Activated naive CD8-positive, alpha-beta T cell treated with anti-CD3 and anti-CD28 coated beads, Interleukin-2, amount 10 ng/mL, durations not matched to agents 7 days and 5 days (primary cell): ENCODE measurements around the gene LCN15. TPM values are rescaled to one million over a fixed set of nuclear protein-coding genes. Genes with fewer than 3 reads are reported as not detected.
A peak's percentile ranks its signal among the peaks of the same experiment; 100 is the strongest.
"Not testable (repeated sequence)": the region's sequence is repeated elsewhere in the genome, so short reads cannot be mapped to it uniquely, and the experiment has no call there.

Experiments used
- ATAC-seq: fragments of 150-1000 bp; cut with Tn5 transposase; one replicate; pipeline ENCODE4 v1.10.0; 2021; ENCODE audit warnings: low read depth, moderate library complexity
- POLR2A ChIA-PET: fragments of 350-600 bp; sonication (Branson Sonifier 250); formaldehyde crosslinking; loops from one replicate; lab custom pipeline; 2021; ENCODE audit warnings: antibody characterized with exemption; lab: Charles Lee
- DNase-seq: peaks from one replicate; pipeline ENCODE4 v3.0.0; 2021
- H3K27ac Mint-ChIP-seq: one replicate; pipeline ENCODE4 v1.8.0; 2022; ENCODE audit warnings: mild to moderate bottlenecking, mixed read lengths
- H3K27me3 Mint-ChIP-seq: one replicate; pipeline ENCODE4 v1.8.0; 2022; ENCODE audit warnings: mild to moderate bottlenecking, moderate library complexity, mixed read lengths
- H3K36me3 Mint-ChIP-seq: one replicate; pipeline ENCODE4 v1.8.0; 2021; ENCODE audit warnings: mild to moderate bottlenecking, mixed read lengths
- H3K4me1 Mint-ChIP-seq: one replicate; pipeline ENCODE4 v1.8.0; 2021; ENCODE audit warnings: mixed read lengths
- H3K4me3 Mint-ChIP-seq: one replicate; pipeline ENCODE4 v1.8.0; 2022; ENCODE audit warnings: mild to moderate bottlenecking, moderate library complexity, mixed read lengths
- H3K9me3 Mint-ChIP-seq: one replicate; pipeline ENCODE4 v1.8.0; 2021; ENCODE audit warnings: mixed read lengths
- total RNA-seq, 2 experiments: library from RNA; stranded (reverse); gene quantifications; one replicate each; pipeline ENCODE4 v1.2.3, GENCODE V29; 2021

The LCN15 gene
- total RNA-seq, 2 experiments from 2014 or later = not detected

- Mint-ChIP-seq H3K4me3 (peak overlapping the region; percentile 90), H3K4me1 (peaks cover 13% of the 10 kb centered on the region), H3K27me3 (peaks cover 36% of the 10 kb centered on the region), H3K36me3 (no peaks in the 10 kb centered on the region), H3K9me3 (no peaks in the 10 kb centered on the region), H3K27ac (peak overlapping the region; percentile 65)
- POLR2A ChIA-PET = interaction anchor here (3.0 kb wide), 1 partner anchor 8 kb away, joined by 14 read pairs; the partner anchor contains the start of gene RABL6
- peak; percentile 85 for DNase-seq
- peak; percentile 57 for ATAC-seq
These were observed 35.7 kb upstream of the LCN15 start for GRCh38 chr9:136799854-136800657.

GRCh38 chr9:136799079-136799853, 34.9 kb upstream of the LCN15 start:
- DNase-seq = no peak
- Mint-ChIP-seq H3K27ac (no peak overlapping the region), H3K27me3 (peaks cover 36% of the 10 kb centered on the region), H3K9me3 (no peaks in the 10 kb centered on the region), H3K4me1 (peaks cover 13% of the 10 kb centered on the region), H3K36me3 (no peaks in the 10 kb centered on the region), H3K4me3 (peak overlapping the region; percentile 22)
- POLR2A ChIA-PET = interaction anchor here (0.6 to 3.0 kb wide), 2 partner anchors 9 to 320 kb away, joined by 4 to 14 read pairs; partner anchors contain the start of gene RABL6
- no peak for ATAC-seq

- POLR2A ChIA-PET = interaction anchor here (3.0 kb wide), 1 partner anchor 9 kb away, joined by 14 read pairs; the partner anchor contains the start of gene RABL6
- peaks cover 36% of the 10 kb centered on the region for H3K27me3 Mint-ChIP-seq
- peaks cover 13% of the 10 kb centered on the region for H3K4me1 Mint-ChIP-seq
- DNase-seq (no peak), ATAC-seq (no peak)
- H3K4me3 Mint-ChIP-seq = no peak overlapping the region
- H3K9me3 Mint-ChIP-seq = no peaks in the 10 kb centered on the region
- no peak overlapping the region for H3K27ac Mint-ChIP-seq
- H3K36me3 Mint-ChIP-seq = no peaks in the 10 kb centered on the region
These were observed 34.4 kb upstream of the LCN15 start for GRCh38 chr9:136798708-136799078.

DNA sequence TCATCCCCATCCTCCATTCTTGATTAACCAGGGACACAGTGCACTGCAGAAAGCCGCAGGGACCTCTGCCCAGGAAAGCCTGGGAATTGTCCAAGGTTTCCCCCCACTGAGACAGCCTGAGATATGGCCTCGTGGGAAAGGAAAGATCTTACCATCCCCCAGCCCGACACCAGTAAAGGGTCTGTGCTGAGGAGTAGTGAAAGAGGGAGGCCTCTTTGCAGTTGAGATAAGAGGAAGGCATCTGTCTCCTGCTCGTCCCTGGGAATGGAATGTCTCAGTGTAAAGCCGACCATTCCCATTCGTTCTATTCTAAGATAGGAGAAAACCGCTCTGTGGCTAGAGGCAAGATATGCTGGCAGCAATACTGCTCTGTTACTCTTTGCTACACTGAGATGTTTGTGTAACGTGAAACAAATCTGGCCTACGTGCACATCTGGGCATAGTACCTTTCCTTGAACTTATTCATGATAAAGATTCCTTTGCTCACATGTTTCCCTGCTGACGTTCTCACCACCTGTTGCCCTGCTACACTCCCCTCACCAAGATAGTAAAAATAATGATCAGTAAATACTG, 32.5 kb upstream of the LCN15 start:
- peaks cover 19% of the 10 kb centered on the region for H3K4me1 Mint-ChIP-seq
- not testable (repeated sequence) for H3K36me3 Mint-ChIP-seq, DNase-seq, H3K27ac Mint-ChIP-seq, H3K4me3 Mint-ChIP-seq, H3K9me3 Mint-ChIP-seq, ATAC-seq
- H3K27me3 Mint-ChIP-seq = peaks cover 35% of the 10 kb centered on the region
- POLR2A ChIA-PET = interaction anchor here (0.7 to 1.3 kb wide), 2 partner anchors 11 to 270 kb away, joined by 3 to 4 read pairs; partner anchors contain the start of gene RABL6

GRCh38 chr9:136796238-136796774, 32.0 kb upstream of the LCN15 start, which contains the start of gene CCDC183:
CCDC183 (plus strand) TSS chr9:136796338; CDS start chr9:136796398, 60 bp downstream.
- POLR2A ChIA-PET = interaction anchor here (1.3 kb wide), 1 partner anchor 11 kb away, joined by 4 read pairs; the partner anchor contains the start of gene RABL6

GRCh38 chr9:136795000-136795348, 30.7 kb upstream of the LCN15 start:
- DNase-seq = no peak
- Mint-ChIP-seq H3K36me3 (no peaks in the 10 kb centered on the region), H3K4me1 (peaks cover 15% of the 10 kb centered on the region), H3K9me3 (no peaks in the 10 kb centered on the region), H3K27me3 (peaks cover 23% of the 10 kb centered on the region), H3K4me3 (no peak overlapping the region), H3K27ac (no peak overlapping the region)
- ATAC-seq = no peak
- POLR2A ChIA-PET = no interaction called here

More at GRCh38 chr9:136796238-136796774, 32.0 kb upstream of the LCN15 start, which contains the start of gene CCDC183:
- DNase-seq (no peak), ATAC-seq (no peak)
- no peak within 1 kb of the TSS for H3K27ac Mint-ChIP-seq
- H3K4me3 Mint-ChIP-seq = no peak within 1 kb of the TSS
- no peaks in the 10 kb centered on the region for H3K9me3 Mint-ChIP-seq
- H3K36me3 Mint-ChIP-seq = no peaks in the 10 kb centered on the region
- H3K4me1 Mint-ChIP-seq = peaks cover 18% of the 10 kb centered on the region
- peaks cover 30% of the 10 kb centered on the region for H3K27me3 Mint-ChIP-seq

GRCh38 chr9:136794281-136794999, 30.1 kb upstream of the LCN15 start:
- POLR2A ChIA-PET = interaction anchor here (1.4 kb wide), 1 partner anchor 13 kb away, joined by 6 read pairs; the partner anchor contains the start of gene RABL6
- peaks cover 23% of the 10 kb centered on the region for H3K27me3 Mint-ChIP-seq
- no peak for DNase-seq
- H3K27ac Mint-ChIP-seq = no peak overlapping the region
- no peak for ATAC-seq
- H3K4me3 Mint-ChIP-seq = no peak overlapping the region
- H3K4me1 Mint-ChIP-seq = peaks cover 15% of the 10 kb centered on the region
- H3K36me3 Mint-ChIP-seq = no peaks in the 10 kb centered on the region
- H3K9me3 Mint-ChIP-seq = no peaks in the 10 kb centered on the region

DNA sequence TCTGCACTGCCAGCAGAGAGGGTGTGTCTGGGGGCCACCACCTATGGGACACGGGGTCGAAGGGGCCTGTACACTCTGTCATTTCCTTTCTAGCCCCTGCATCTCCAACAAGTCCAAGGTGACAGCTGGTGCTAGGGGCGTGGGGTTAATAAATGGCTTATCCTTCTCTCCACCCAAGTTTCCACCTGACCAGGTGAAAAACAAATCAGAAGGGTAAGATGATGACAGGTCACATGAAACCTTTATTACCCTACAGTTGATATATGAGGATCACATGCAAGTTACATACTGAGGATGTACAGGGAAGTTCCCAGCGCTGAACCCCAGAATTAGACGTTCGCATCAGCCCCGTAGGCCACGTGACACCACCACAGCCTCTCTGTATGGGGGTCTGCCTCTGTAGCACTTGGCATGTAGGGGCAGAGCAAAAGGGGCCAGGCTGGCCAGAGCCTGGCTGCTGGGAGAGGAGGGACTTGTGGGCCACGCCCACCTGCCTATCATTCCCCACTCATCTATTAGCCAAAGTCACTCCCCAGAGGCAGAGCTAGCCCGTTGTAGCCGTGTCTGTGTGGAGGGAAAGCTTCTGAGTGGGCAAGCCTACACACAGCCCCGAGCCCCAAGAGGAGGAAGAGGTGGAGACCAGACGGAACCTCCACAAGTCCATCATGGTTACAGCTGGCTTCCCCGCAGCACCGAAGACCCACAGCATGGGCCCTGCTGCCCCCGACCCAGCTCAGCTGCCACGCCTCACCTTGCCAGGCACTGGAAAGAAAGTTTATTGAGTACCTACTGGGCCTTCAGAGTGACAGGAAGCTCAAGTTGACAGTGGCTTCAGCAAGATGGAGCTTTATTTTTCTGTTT, 29.0 kb upstream of the LCN15 start:
- H3K9me3 Mint-ChIP-seq = no peaks in the 10 kb centered on the region
- no peaks in the 10 kb centered on the region for H3K36me3 Mint-ChIP-seq
- DNase-seq (no peak), ATAC-seq (no peak)
- H3K4me3 Mint-ChIP-seq = no peak overlapping the region
- H3K27me3 Mint-ChIP-seq = peaks cover 23% of the 10 kb centered on the region
- no peak overlapping the region for H3K27ac Mint-ChIP-seq
- peaks cover 18% of the 10 kb centered on the region for H3K4me1 Mint-ChIP-seq
- POLR2A ChIA-PET = interaction anchor here (0.6 to 1.4 kb wide), 3 partner anchors 14 to 89 kb away, joined by 4 to 6 read pairs (median 4); partner anchors contain the start of gene RABL6

- Mint-ChIP-seq H3K36me3 (no peaks in the 10 kb centered on the region), H3K4me1 (peaks cover 25% of the 10 kb centered on the region), H3K9me3 (no peaks in the 10 kb centered on the region), H3K4me3 (peak overlapping the region; percentile 82), H3K27me3 (peaks cover 19% of the 10 kb centered on the region), H3K27ac (peak overlapping the region; percentile 83)
- POLR2A ChIA-PET = interaction anchor here (0.6 to 1.1 kb wide), 3 partner anchors 15 to 299 kb away, joined by 4 read pairs; partner anchors contain the start of gene RABL6
- no peak for ATAC-seq
- no peak for DNase-seq
These were observed 28.2 kb upstream of the LCN15 start for GRCh38 chr9:136792321-136793085.

- ATAC-seq (peak; percentile 13), DNase-seq (peak; percentile 81)
- Mint-ChIP-seq H3K27me3 (peaks cover 11% of the 10 kb centered on the region), H3K36me3 (no peaks in the 10 kb centered on the region), H3K27ac (peak overlapping the region; percentile 90), H3K4me3 (peak overlapping the region; percentile 82), H3K4me1 (peaks cover 26% of the 10 kb centered on the region), H3K9me3 (no peaks in the 10 kb centered on the region)
- POLR2A ChIA-PET = interaction anchor here (0.6 to 1.5 kb wide), 5 partner anchors 14 to 300 kb away, joined by 3 to 7 read pairs (median 4); partner anchors contain the start of gene RABL6
These were observed 27.4 kb upstream of the LCN15 start for GRCh38 chr9:136791516-136792276.
